Measurements from ENCODE around the gene EXOC3. TPM values are rescaled to one million over a fixed set of nuclear protein-coding genes. Genes with fewer than 3 reads are reported as not detected.
A peak's percentile ranks its signal among the peaks of the same experiment; 100 is the strongest.

The EXOC3 gene
- total and polyA plus RNA-seq, 12 donors = 29.0 to 44.7 (median 40.0) TPM

GRCh38 chr5:478369-478981 is 35.5 kb downstream of the EXOC3 start:
- TF ChIP-seq, protein P1, sequence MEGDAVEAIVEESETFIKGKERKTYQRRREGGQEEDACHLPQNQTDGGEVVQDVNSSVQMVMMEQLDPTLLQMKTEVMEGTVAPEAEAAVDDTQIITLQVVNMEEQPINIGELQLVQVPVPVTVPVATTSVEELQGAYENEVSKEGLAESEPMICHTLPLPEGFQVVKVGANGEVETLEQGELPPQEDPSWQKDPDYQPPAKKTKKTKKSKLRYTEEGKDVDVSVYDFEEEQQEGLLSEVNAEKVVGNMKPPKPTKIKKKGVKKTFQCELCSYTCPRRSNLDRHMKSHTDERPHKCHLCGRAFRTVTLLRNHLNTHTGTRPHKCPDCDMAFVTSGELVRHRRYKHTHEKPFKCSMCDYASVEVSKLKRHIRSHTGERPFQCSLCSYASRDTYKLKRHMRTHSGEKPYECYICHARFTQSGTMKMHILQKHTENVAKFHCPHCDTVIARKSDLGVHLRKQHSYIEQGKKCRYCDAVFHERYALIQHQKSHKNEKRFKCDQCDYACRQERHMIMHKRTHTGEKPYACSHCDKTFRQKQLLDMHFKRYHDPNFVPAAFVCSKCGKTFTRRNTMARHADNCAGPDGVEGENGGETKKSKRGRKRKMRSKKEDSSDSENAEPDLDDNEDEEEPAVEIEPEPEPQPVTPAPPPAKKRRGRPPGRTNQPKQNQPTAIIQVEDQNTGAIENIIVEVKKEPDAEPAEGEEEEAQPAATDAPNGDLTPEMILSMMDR (IDR thresholded peaks at IDR 0.05) = no peak
- Histone ChIP-seq H3K27me3 (peaks cover 24 to 89% (median 85%) of the 10 kb centered on the region in 7 donors), H3K9me3 (no peaks in the 10 kb centered on the region), H3K27ac (no peak overlapping the region), H3K4me1 (peaks cover 3 to 16% (median 10%) of the 10 kb centered on the region in 9 donors), H3K4me3 (no peak overlapping the region), H3K36me3 (no peaks in the 10 kb centered on the region)
- 64 to 67% methylated on average over 17 of the region's 18 CpGs for WGBS, 2 donors
- DNase-seq (no peak), ATAC-seq (no peak)
- intact Hi-C loops (cut with DNase I) = no loop called here

DNA sequence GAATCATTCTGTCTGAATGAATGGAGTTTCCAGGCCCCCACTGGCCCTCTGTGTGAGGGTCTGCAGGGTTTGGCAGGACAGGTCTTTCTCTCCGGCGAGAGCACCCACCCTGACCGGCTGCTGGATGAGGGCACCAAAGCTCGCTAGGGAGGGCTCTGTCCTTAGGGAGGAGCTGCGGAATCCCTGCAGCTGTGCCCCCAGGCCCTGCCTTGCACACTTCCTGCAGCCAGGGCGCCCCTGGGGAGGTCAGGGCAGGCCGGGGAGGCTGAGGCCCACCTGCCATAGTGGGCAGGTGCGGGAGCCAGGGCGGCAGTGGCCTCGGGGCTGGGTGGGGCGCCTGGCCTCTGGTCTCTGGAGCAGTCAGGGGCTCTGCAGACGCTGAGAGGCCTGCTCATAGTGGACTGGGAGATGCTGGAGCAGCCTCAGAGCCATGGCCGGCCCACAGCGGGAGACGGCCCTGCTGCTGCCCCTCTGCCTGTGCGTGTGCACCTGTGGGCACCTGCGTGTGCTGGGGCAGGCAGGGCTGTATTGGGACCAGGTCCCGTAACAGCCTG is 36.1 kb downstream of the EXOC3 start:
- H3K4me1 ChIP-seq = peaks cover 3 to 12% (median 8%) of the 10 kb centered on the region in 9 donors
- DNase-seq (no peak), ATAC-seq (peak in 1 of 8 donors; percentile 6)
- TF ChIP-seq, protein P1 (IDR thresholded peaks at IDR 0.05) = no peak
- no peak overlapping the region for H3K4me3 ChIP-seq
- H3K27ac ChIP-seq = no peak overlapping the region
- no peaks in the 10 kb centered on the region for H3K36me3 ChIP-seq
- WGBS, 2 donors = 72 to 79% methylated on average over 16 to 18 of the region's 18 CpGs
- intact Hi-C loops (cut with DNase I) = no loop called here
- peaks cover 24 to 90% (median 88%) of the 10 kb centered on the region in 7 donors for H3K27me3 ChIP-seq
- H3K9me3 ChIP-seq = no peaks in the 10 kb centered on the region

DNA sequence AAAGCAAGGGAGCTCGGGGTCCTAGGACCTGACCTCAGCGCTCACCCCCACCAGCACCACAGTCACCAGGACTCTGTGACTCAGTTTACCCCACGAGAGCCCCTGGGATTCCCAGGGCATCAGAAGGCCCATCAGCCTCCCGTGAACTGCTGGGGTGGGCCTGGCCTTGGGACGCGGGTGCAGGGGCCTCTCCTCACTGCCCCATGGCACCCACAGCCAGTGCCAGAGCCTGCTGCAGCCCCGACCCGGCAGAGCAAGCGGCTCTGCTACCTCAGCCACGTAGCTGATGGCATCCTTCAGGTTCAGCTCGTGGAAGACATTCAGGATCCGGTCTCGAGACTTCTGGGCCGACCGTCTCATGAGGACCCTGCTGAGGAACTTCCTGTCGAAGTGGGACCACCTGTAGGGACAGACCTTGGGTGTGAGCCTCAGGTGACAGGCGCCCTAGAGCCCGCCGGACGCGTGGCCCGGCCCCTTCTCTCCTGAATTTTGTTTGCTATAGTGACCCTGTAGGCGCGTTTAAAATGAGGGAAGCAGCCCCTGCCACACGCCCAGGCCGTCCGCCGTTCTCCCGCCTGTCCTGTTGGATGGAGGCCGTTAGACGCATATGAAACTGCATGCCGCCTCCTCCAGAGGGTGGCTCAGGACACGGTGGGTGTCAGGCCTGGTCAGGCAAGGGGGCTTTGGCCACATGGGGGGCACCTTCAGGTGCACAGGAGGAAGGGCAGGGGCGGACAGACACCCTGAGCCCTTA is 36.8 kb downstream of the EXOC3 start:
- intact Hi-C loops (cut with DNase I) = no loop called here
- Histone ChIP-seq H3K36me3 (no peaks in the 10 kb centered on the region), H3K4me3 (no peak overlapping the region), H3K4me1 (peaks cover 1 to 10% (median 7%) of the 10 kb centered on the region in 9 donors), H3K9me3 (no peaks in the 10 kb centered on the region), H3K27ac (no peak overlapping the region), H3K27me3 (peaks cover 24 to 95% (median 92%) of the 10 kb centered on the region in 7 donors)
- TF ChIP-seq, protein P1 (IDR thresholded peaks at IDR 0.05) = no peak
- WGBS, 2 donors = 75 to 76% methylated on average over 34 of the region's 34 CpGs
- DNase-seq (no peak), ATAC-seq (no peak)

DNA sequence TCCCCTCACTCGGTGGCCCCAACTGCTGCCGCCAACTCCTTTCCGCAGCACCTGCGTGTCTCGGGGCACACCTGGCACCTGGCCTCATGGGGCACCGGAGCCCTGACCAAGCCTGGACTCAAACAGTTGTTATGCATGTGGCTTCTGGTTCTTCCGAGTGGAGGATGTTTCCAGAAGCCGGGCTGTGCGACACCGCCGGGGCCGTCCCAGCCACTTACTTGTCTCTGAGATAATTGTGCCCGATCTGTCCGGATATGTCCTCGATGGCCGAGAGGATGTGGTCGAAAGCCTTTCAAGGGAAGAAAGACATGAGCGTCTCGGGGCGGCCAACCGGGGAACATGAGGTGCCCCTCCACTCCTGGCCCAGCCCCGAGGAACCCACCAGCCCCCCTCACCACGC is 38.4 kb downstream of the EXOC3 start:
- Histone ChIP-seq H3K4me1 (peaks cover 0 to 9% (median 0%) of the 10 kb centered on the region in 9 donors), H3K36me3 (no peaks in the 10 kb centered on the region), H3K27me3 (peaks cover 18 to 93% (median 90%) of the 10 kb centered on the region in 7 donors), H3K4me3 (no peak overlapping the region), H3K27ac (no peak overlapping the region), H3K9me3 (no peaks in the 10 kb centered on the region)
- DNase-seq = no peak
- TF ChIP-seq, protein P1 (IDR thresholded peaks at IDR 0.05) = no peak
- no peak for ATAC-seq
- 87 to 90% methylated on average over 21 to 23 of the region's 23 CpGs for WGBS, 2 donors
- intact Hi-C loops (cut with DNase I) = no loop called here

Data from heart right ventricle (tissue), 16 donors.